ENCODE measurements around the gene RALGDS. TPM values are rescaled to one million over a fixed set of nuclear protein-coding genes. Genes with fewer than 3 reads are reported as not detected.

The RALGDS gene
- total RNA-seq, 2 donors from 2014 or later: 45.3 to 77.0 TPM

DNA sequence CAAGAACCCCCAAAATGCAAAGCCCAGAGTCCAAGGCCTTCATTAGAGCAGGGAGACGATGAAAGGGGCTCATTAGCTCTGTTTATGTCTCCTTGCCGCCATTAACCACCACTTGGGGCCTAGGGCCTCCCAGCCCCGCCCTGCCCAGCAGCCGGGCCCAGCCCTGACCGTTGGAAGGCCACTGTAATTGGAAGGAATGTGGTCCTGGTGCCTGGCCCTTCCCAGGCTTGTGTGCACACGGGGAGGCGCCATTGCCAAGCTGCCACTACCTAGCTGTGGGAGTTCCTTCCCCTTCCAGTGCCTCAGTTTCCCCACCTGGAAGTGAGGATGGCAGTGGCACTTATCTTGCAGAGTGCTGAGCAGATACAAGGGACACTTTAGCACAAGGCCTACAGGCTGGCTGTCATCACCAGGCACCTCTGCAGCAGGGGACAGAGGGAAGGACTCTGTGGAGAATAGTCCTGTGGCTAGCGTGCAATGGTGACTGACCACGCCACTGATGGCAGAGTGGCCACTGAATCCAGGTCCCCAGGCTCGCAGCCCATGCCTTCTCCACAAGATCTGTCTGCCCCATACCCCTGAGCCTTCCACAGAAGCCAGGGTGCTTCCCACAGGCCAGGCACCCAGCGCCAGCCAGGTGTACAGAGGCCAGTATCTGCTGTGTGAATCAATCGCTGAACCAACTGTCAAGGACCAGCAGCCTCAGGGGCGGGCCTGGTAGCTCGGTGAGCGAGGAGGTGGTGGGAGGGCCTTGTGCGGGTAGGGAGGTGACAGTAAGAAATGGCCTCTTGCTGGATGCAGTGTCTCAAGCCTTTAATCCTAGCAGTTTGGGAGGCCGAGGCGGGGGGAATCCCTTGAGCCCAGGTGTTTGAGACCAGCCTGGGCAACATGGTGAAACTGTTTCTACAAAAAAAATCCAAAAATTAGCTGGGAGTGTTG is 21.9 kb upstream of the RALGDS start:
- DNase-seq (ENCODE audit: low spot score in 2 of 2) (no peak), ATAC-seq (no peak)
- Mint-ChIP-seq H3K9me3 (no peaks in the 10 kb centered on the region), H3K27ac (peak overlapping the region in 1 of 2 donors; percentile 85), H3K36me3 (peaks cover 0 to 16% of the 10 kb centered on the region in 2 donors)

DNA sequence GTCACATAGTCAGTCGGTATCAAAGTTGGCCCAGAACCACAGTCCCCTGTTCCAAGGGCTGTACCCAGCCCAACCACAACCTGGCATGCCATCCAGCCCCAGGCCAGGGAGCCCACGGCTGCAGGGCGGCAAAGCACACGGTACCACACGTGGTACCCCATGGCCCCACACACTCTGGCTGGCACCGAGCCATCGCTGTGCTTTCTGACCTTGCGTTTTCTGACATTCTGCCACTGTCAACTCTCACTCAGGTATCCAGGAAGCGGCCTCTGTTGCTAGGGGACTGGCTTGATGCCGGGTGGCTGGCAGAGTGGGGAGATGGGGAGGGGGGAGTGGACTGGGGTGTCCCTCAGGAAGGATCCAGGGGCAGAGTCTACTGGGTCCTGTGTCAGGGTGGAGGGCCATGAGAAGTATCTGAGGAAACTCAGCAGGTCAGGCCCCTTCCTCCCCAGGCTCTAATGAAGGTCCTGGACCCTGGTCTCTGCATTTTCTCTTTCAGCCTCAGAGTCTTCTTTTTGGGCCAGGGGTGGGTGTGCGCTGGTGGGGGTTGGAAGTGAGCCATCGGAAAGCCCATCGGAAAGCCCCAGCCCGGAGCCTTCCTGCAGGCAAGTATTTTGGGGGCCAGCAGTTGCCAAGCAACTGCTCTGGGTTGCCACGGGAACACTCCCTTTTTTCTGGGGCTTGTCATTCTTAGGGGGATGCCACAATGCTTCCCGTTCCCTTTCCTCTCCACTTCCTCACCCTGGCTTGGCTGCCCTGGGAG is 21.0 kb upstream of the RALGDS start:
- peak in 1 of 2 donors; percentile 2 for ATAC-seq

DNA sequence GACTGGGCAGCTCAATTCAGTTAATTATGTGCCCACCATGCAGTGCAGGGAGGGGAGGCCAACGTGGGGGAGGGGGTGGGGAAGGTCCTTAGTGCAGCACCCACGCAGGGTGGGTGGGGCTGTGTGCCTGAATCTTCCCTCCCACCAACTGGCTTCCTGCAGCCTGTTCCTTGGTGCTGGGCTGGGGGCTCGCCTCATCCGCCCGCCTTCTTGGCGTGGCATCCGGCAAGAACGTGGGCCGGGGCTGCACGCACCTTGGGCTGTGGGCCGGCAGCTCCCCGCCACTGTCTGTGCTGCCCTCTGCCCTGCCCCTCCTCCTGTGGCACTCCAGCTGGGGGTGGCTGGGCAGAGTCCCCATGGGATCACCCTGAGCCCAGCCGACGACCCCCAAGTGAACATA is 19.6 kb upstream of the RALGDS start:
- DNase-seq (ENCODE audit: low spot score in 2 of 2): no peak
- Mint-ChIP-seq H3K27ac (peak overlapping the region in 1 of 2 donors; percentile 85), H3K9me3 (no peaks in the 10 kb centered on the region), H3K36me3 (peaks cover 0 to 16% of the 10 kb centered on the region in 2 donors)
- no peak for ATAC-seq

More for the DNA sequence above, 21.0 kb upstream of the RALGDS start:
- H3K36me3 Mint-ChIP-seq: peaks cover 0 to 11% of the 10 kb centered on the region in 2 donors
- H3K9me3 Mint-ChIP-seq: no peaks in the 10 kb centered on the region
- no peak for DNase-seq (ENCODE audit: low spot score in 2 of 2)
- H3K27ac Mint-ChIP-seq: peak overlapping the region in 1 of 2 donors; percentile 85

DNA sequence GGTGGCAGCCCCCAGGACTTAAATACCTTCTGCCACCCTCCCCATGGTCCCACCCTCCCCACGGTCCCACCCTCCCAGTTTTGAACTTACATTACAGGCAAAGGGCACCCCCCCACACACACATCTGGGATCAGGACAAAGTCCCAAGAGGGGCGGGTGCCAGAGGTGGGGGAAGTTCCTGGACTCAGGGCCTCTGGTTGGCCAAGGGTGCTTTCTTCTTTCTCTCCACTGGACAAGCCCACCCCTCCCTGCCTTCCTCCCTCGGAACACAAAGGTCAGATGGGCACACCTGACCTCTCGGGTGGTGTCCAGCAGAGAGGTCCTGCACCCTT is 19.1 kb upstream of the RALGDS start:
- H3K36me3 Mint-ChIP-seq: peaks cover 0 to 16% of the 10 kb centered on the region in 2 donors
- no peaks in the 10 kb centered on the region for H3K9me3 Mint-ChIP-seq
- no peak for ATAC-seq
- DNase-seq (ENCODE audit: low spot score in 2 of 2): no peak
- no peak overlapping the region for H3K27ac Mint-ChIP-seq

DNA sequence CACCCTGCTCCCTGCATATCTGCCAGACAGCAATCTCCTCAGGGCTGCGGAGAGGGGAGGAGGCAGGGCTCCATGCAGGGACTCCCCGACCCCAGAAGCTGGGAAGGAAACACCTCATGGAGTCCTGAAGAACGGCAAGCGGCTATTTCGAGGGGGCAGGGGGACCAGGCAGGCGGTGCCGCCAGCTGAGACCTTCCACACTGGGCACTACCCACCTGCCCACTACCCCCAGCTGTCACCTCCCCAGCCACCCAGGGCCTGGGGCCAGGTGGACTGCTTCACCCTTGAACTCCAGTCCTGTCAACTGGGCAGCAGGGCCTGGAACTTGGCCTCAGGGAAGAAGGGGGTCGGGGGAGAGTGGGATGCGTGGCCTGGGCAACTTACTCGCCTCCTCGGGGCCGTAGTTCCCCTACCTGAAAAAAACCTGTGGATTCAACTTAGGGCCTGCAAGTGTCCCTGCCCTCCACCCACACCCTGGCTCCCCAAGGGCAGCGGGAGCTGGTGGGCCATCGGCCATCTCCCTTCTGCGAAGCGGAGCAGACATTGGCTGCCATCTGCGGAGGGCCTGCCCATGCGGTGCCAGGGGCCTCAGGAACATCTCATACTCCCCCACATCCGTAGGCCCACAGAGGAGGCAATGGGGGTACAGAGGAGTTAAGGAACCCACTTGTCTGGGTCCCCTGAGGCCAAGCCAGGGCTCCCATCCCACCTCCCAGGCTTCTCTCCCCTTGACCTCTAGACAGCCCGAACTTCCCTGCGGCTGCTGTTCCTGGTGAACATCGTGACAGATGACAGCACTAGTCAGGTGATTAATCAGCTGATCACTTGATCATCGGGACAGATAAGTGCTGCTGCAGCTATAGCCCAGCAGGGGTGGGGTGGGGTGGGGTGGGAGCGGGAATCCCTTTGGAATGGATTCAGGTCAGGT is 18.5 kb upstream of the RALGDS start:
- Mint-ChIP-seq H3K36me3 (peaks cover 0 to 13% of the 10 kb centered on the region in 2 donors), H3K27ac (peak overlapping the region; percentile 90 to 99), H3K9me3 (no peaks in the 10 kb centered on the region)
- no peak for DNase-seq (ENCODE audit: low spot score in 2 of 2)
- ATAC-seq: no peak

DNA sequence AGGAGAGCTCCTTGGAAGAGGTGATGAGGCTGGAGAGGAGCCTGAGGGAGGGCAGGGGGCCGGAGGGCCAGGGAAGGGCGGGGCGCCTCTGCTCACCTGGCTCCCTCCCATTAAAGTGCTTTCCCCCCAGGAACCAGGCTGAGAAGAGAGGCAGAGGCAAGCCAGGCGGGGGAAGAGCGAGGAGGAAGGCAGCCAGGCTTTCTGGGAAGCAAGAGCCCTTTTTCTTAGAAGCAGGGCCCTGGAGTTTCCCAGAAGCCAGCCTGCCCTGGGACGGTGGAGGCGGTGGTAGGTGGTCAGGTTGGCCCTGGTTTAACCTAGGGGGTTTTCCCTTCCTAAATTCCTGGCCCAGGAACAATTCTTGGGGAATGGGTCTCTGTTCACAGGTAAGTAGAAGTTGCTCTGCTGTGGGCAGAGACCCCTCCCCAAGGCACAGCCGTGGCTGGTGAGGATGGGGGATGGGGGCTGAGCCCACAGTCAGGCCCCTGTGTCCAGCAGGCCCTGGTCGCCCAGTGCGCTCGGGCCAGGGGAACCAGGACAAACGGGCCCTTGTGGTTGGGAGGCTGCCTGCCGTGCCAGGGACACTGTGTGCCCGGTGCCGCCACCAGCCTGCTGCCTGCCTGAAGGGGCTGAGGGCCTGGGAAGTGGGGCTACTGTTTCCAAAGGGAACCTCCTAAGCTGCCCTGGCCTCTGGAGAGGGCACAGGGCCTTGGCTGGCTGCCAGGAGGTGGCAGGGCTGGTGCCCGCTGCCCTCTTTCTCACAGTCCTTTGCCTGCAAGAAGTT is 16.6 kb upstream of the RALGDS start:
- Mint-ChIP-seq H3K9me3 (no peaks in the 10 kb centered on the region), H3K36me3 (peaks cover 0 to 6% of the 10 kb centered on the region in 2 donors), H3K27ac (peak overlapping the region; percentile 99 to 100)
- ATAC-seq: no peak
- no peak for DNase-seq (ENCODE audit: low spot score in 2 of 2)

DNA sequence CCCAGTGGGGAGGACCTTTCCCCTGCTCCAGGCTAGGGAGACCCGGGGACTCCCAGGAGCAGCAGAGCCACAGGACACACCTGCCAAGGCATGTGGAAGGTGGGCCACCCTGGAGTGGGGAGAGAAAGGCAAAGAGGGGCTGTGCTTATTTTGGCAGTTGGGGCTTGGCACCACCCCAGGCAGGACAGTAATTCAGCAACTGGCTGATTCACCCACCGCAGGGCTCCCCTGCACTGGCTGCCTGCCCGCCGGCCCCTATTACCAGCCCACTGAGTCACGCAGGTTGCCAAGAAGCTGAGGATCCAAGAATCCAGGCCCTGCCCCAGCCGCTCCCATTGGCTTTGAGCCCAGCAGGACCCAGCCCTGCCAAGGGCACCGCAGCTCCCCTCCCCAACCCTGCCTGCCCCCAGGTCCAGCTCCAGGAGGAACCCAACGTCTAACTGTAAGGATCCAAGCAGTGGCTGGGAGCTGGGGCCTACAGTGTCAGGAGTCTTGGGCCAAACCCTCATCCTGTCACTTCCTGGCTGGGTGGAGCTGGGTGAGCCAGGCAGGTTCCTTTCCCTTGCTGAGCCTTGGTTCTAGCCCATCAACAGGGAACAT is 14.2 kb upstream of the RALGDS start:
- peak overlapping the region; percentile 99 to 100 for H3K27ac Mint-ChIP-seq
- ATAC-seq: peak; percentile 45 to 50
- peaks cover 0 to 6% of the 10 kb centered on the region in 2 donors for H3K36me3 Mint-ChIP-seq
- no peaks in the 10 kb centered on the region for H3K9me3 Mint-ChIP-seq
- peak in 1 of 2 donors; percentile 63 for DNase-seq (ENCODE audit: low spot score in 2 of 2)

DNA sequence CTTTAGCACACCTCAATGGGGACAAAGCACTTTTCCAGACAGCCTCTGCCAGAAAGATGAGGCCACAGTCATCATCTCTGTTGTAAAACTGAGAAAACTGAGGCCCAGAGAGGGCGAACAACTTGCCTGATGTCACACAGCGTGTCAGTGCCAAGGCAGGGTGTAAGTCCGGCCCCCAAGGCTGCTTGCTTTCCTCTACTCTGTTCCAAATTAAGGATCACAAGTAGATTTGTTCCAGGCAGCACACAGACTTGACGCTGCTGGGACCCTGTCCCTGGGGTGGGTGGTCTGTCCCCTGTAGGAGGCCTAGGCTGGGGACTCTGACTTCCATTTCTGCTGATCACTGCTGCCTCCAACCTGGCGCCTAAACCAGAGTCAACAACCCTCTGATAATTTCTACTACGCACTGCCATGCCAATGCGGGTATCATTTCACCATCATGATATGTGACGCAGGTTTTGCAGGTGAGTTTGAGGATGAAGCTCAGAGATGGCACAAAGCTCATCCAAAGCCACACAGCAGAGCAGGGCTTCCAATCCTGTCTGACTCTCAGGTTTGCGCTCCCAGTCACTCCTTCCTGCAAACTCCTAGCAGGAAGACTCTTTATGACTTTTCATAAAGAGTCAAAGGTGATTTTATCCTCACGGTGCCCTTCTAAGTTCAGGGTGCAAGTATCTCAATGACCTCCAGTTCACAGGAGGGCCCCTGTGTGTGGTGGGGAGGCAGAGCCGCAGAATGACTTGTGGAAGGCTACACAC is 13.5 kb upstream of the RALGDS start:
- Mint-ChIP-seq H3K27ac (peak overlapping the region; percentile 99 to 100), H3K36me3 (peaks cover 0 to 6% of the 10 kb centered on the region in 2 donors), H3K9me3 (no peaks in the 10 kb centered on the region)
- ATAC-seq (peak; percentile 25 to 29), DNase-seq (ENCODE audit: low spot score in 2 of 2) (no peak)

DNA sequence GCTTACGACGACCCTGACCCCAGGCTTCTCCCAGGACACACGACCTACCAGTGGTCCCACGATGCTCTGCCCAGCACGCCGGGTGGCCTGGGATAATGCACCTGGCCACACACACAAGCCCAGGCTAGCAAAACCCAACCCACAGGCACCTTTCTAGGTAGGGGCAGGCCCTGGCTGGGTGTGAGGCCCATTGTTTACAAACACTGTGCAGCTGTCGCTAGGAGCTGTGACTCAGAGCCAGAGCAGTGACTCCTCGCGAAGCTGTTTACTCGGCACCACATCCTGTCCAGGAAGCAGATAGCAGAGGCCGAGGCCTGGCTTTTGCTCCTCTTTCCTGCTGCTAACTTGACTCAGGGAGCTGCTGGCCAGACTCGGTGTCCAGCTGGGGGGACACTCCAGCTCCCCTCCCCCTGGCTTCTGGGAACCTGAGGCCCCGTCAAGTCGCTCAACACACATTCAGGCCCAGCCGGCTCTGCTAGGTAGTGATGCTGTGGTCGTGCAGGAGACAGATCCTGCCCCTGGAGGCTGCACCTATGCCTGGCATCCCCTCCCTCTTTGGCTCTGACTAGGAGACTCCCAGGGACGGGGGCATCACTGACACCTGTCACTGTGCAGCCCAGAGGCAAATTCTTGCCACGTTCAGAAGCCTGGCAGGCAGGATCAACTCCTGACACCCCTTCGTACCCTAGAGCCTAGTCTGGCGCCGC is 12.8 kb upstream of the RALGDS start:
- H3K27ac Mint-ChIP-seq: peak overlapping the region; percentile 99 to 100
- peaks cover 0 to 6% of the 10 kb centered on the region in 2 donors for H3K36me3 Mint-ChIP-seq
- no peaks in the 10 kb centered on the region for H3K9me3 Mint-ChIP-seq
- ATAC-seq: peak; percentile 88 to 93
- DNase-seq (ENCODE audit: low spot score in 2 of 2): peak; percentile 84 to 93

DNA sequence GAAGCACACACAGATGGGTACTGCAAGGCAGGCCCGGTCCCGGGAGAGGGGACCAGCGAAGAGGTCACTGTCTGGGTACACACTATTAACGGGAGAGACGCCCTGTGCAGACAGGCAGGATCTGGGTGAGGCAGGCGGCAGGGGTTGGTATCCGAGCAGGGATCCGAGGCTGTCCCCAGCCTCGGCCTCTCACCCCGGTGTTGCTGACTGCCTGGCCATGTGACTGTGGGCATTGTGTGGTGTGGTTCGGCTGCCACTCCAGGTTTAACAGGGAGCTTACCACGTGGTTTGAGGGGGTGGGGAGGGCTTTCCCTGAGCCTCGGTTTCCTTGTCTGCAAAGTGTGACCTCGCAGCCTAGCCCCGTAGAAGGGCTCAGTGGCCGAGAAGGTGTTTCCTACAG is 11.1 kb upstream of the RALGDS start:
- no peak for ATAC-seq
- H3K9me3 Mint-ChIP-seq: no peaks in the 10 kb centered on the region

DNA sequence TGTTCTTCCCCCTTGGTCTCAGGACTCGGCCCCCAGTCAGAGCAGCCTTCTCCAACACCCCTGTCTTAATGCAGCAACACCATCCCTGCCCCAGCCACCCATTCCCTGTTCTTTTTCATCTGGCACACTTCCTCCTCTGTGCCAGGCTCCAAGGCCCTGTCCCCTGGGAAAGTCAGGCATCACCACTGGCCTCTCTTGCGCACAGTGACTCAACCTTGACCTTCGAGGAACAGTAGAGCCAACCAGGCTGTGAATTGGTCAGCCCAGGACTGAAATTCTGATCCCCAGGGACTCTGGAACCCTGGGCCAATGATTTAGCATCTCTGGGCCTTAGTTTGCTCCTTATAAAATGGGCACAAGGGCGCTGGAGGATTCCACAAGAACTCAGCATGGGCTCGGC is 10.5 kb upstream of the RALGDS start:
- Mint-ChIP-seq H3K9me3 (no peaks in the 10 kb centered on the region), H3K36me3 (peaks cover 0 to 6% of the 10 kb centered on the region in 2 donors), H3K27ac (peak overlapping the region; percentile 99 to 100)
- no peak for ATAC-seq
- no peak for DNase-seq (ENCODE audit: low spot score in 2 of 2)

More for the DNA sequence above, 11.1 kb upstream of the RALGDS start:
- H3K36me3 Mint-ChIP-seq: peaks cover 0 to 6% of the 10 kb centered on the region in 2 donors
- peak overlapping the region; percentile 99 to 100 for H3K27ac Mint-ChIP-seq
- no peak for DNase-seq (ENCODE audit: low spot score in 2 of 2)

DNA sequence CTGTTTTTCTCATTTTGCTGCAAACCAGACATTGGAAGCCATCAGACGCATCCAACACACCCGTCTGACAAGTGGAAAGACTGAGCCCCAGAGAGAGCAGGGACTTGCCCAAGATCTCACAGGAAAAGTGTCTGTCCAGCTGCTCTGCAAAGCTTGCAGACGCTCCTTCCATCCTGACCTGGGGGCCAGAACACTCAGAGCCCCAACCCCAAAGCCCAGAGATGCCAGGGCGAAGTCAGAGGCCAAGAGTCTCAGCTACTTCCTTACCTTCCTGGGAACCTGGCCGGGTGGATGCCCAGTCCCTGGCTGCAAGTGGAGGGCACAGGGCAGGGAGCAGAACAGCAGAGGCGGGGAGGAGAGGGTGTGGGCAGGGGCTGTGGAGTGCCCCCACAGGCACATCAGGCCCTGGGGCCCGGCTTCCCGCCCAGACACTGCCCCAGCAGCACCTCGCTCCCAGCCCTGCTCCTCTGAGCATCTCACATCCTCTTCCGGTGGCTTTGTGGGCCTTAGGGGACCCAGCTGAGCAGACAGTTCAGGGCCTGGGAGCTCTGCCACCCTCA is 9.7 kb upstream of the RALGDS start:
- no peaks in the 10 kb centered on the region for H3K9me3 Mint-ChIP-seq
- ATAC-seq: no peak
- H3K36me3 Mint-ChIP-seq: peaks cover 0 to under 1% of the 10 kb centered on the region in 2 donors
- peak overlapping the region; percentile 84 to 99 for H3K27ac Mint-ChIP-seq
- DNase-seq (ENCODE audit: low spot score in 2 of 2): no peak

DNA sequence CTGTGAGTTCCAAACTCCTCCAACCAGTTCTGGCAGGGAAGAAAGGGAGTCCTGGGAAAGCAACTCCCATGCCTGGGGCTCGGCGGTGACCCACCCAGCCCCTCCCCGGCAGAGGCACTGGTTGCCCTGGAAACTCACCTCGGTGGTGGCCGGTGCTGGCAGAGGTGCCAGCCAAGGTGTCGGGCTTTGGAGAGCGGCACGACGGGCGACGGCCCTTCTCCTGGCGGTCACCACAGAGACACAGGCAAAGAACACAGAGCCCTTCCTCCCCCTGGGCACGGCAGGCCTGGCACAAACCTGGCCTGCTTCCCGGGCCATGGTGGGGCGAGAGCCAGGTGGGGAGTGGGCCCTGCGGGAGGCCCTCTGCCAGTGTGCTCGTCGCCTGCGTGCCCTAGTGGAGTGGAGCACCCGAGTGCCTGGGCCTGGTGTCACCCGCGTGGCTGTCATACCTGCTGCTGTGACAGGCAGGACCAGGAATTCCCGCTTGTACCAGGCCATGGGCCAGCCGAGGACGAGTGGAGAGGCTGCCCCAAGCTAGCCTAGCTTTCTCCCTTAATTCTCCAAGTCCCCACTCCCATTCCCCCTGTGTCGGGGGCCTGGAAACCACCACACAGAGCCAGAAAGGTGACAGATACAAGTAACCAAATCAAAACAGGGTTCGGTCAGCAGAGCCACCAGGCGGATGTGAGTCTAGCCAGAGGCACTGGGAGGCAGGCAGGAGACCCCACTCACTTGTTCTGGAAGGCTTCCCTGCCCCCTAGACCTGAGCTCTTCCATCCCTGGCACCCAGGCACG is 8.2 kb upstream of the RALGDS start:
- DNase-seq (ENCODE audit: low spot score in 2 of 2) (no peak), ATAC-seq (no peak)
- Mint-ChIP-seq H3K9me3 (no peaks in the 10 kb centered on the region), H3K36me3 (no peaks in the 10 kb centered on the region), H3K27ac (peak overlapping the region in 1 of 2 donors; percentile 99)

Data from activated naive CD4-positive, alpha-beta T cell treated with anti-CD3 and anti-CD28 coated beads, Interleukin-2, amount 50 U/mL, for 72 hours (primary cell).